CD14-positive monocyte (primary cell): Measurements from ENCODE around the gene SH3BP4. TPM values are rescaled to one million over a fixed set of nuclear protein-coding genes. Genes with fewer than 3 reads are reported as not detected.

ENCODE experiments used
- DNase-seq, 3 donors: peaks; one replicate each; pipeline ENCODE4 v3.0.0-alpha.2; 2011 to 2022
- H2AFZ ChIP-seq: 2 replicates; pipeline ENCODE4 v1.6.0; 2012; ENCODE audit warnings: mild to moderate bottlenecking, low read depth, low read length, inconsistent platforms; ENCODE audit not compliant: insufficient read depth, poor library complexity, severe bottlenecking
- H3K27ac ChIP-seq, 2 donors: 1 replicate in 1 of 2; 2 replicates in 1 of 2; pipeline ENCODE4 v1.5.1; 2012 to 2013; ENCODE audit warnings: low read length in 2 of 2, control low read depth in 1 of 2, inconsistent platforms in 1 of 2, low read depth in 1 of 2, mild to moderate bottlenecking in 1 of 2
- H3K27me3 ChIP-seq, 2 donors: one replicate each; pipeline versions ENCODE4 v1.6.0 to v1.6.1; 2011 to 2013; ENCODE audit warnings: low read length in 2 of 2; ENCODE audit not compliant: control insufficient read depth in 2 of 2, insufficient read depth in 2 of 2
- H3K36me3 ChIP-seq, 2 donors: replicated peaks in 1 of 2; 1 replicate in 1 of 2; 2 replicates in 1 of 2; pipeline versions ENCODE4 v1.5.1 to v1.6.1; 2012 to 2013; ENCODE audit warnings: low read length in 2 of 2, control low read depth in 1 of 2, inconsistent platforms in 1 of 2, mild to moderate bottlenecking in 1 of 2; ENCODE audit not compliant: insufficient read depth in 2 of 2, control insufficient read depth in 1 of 2
- H3K4me1 ChIP-seq, 2 donors: 1 replicate in 1 of 2; 2 replicates in 1 of 2; pipeline versions ENCODE4 v1.5.1 to v1.6.1; 2012 to 2013; ENCODE audit warnings: low read length in 2 of 2, control low read depth in 1 of 2, inconsistent platforms in 1 of 2, mild to moderate bottlenecking in 1 of 2, moderate library complexity in 1 of 2; ENCODE audit not compliant: insufficient read depth in 2 of 2, control insufficient read depth in 1 of 2
- H3K4me2 ChIP-seq: replicated peaks from 2 replicates; pipeline ENCODE3; 2012; ENCODE audit warnings: low read length, moderate library complexity, mild to moderate bottlenecking; ENCODE audit not compliant: poor library complexity, severe bottlenecking; ENCODE audit errors: extremely low read depth
- H3K4me3 ChIP-seq, 3 experiments: fragments of 200-600 bp in 1 of 3; sonication (generic) in 1 of 3; replicated peaks in 1 of 3; 1 replicate in 2 of 3; 2 replicates in 1 of 3; pipeline ENCODE4 v1.5.1; 2011 to 2013; ENCODE audit warnings: low read length in 3 of 3, mild to moderate bottlenecking in 3 of 3, control low read depth in 2 of 3, low read depth in 2 of 3, inconsistent platforms in 1 of 3, moderate library complexity in 1 of 3
- H3K79me2 ChIP-seq: 2 replicates; pipeline ENCODE4 v1.6.0; 2012; ENCODE audit warnings: mild to moderate bottlenecking, control low read depth, inconsistent platforms, low read length, moderate library complexity; ENCODE audit not compliant: insufficient read depth
- H3K9ac ChIP-seq: 2 replicates; pipeline ENCODE4 v1.6.0; 2017; ENCODE audit warnings: low read length, mild to moderate bottlenecking; ENCODE audit not compliant: insufficient read depth, poor library complexity, severe bottlenecking
- H3K9me3 ChIP-seq, 2 donors: replicated peaks in 1 of 2; 1 replicate in 1 of 2; 2 replicates in 1 of 2; pipeline versions ENCODE4 v1.5.1 to v1.6.1; 2012 to 2013; ENCODE audit warnings: low read length in 2 of 2, control low read depth in 1 of 2; ENCODE audit not compliant: control insufficient read depth in 1 of 2, insufficient read depth in 1 of 2
- H4K20me1 ChIP-seq: 2 replicates; pipeline ENCODE4 v1.6.0; 2012; ENCODE audit warnings: mild to moderate bottlenecking, low read length, control low read depth, moderate library complexity; ENCODE audit not compliant: insufficient read depth
- H3K27ac Mint-ChIP-seq, 7 donors: one replicate each; pipeline ENCODE4 v1.8.0; 2020; ENCODE audit warnings: mild to moderate bottlenecking in 7 of 7, mixed read lengths in 7 of 7, moderate library complexity in 6 of 7, inconsistent platforms in 2 of 7
- H3K27me3 Mint-ChIP-seq, 3 donors: one replicate each; pipeline ENCODE4 v1.8.0; 2021 to 2022; ENCODE audit warnings: low read depth in 3 of 3, mild to moderate bottlenecking in 3 of 3, mixed read lengths in 3 of 3, moderate library complexity in 3 of 3, inconsistent platforms in 1 of 3
- H3K36me3 Mint-ChIP-seq, 2 donors: one replicate each; pipeline ENCODE4 v1.8.0; 2020; ENCODE audit warnings: mixed read lengths in 2 of 2, inconsistent platforms in 1 of 2, mild to moderate bottlenecking in 1 of 2
- H3K4me1 Mint-ChIP-seq: one replicate; pipeline ENCODE4 v1.8.0; 2020; ENCODE audit warnings: mild to moderate bottlenecking, mixed read lengths
- H3K4me3 Mint-ChIP-seq, 2 donors: one replicate each; pipeline ENCODE4 v1.8.0; 2020; ENCODE audit warnings: mild to moderate bottlenecking in 2 of 2, mixed read lengths in 2 of 2, moderate library complexity in 1 of 2
- H3K9me3 Mint-ChIP-seq, 7 donors: one replicate each; pipeline ENCODE4 v1.8.0; 2020 to 2022; ENCODE audit warnings: mixed read lengths in 7 of 7, mild to moderate bottlenecking in 6 of 7, moderate library complexity in 6 of 7, inconsistent platforms in 2 of 7
- CTCF ChIP-seq: fragments of 200-600 bp; IDR thresholded peaks from one replicate; pipeline ENCODE4 v1.8.0; 2022; ENCODE audit warnings: antibody characterized with exemption, mild to moderate bottlenecking
- WGBS: methylation state at CpG from one replicate; pipeline ENCODE4 v1.1.5; 2013; ENCODE audit warnings: missing lambda C conversion rate; ENCODE audit not compliant: insufficient coverage; 5-methylcytosine and 5-hydroxymethylcytosine counted together
- intact Hi-C, 2 donors: fragments of 100-400 bp; cut with micrococcal nuclease; formaldehyde crosslinking; loops; one replicate each; pipeline versions ENCODE4 v1.15.0 to v1.15.1; 2023
- polyA plus RNA-seq, 3 donors: library from polyadenylated mRNA; depleted of rRNA in 1 of 3; unstranded in 2 of 3; stranded (reverse) in 1 of 3; fragments of 300-500 nt in 2 of 3; fragments of >200 nt in 1 of 3; fragmentation: Illumina TruSeq in 2 of 3; gene quantifications; 1 replicate in 2 of 3; 2 replicates in 1 of 3; pipeline ENCODE4 v1.2.3, GENCODE V29; 2012 to 2021

The SH3BP4 gene
- polyA plus RNA-seq, 3 donors: 0.66 to 1.6 (median 1.3) TPM

- no peaks in the 10 kb centered on the region for H4K20me1 ChIP-seq
These were observed 133.7 kb downstream of the SH3BP4 start for GRCh38 chr2:235085476-235085875.

DNA sequence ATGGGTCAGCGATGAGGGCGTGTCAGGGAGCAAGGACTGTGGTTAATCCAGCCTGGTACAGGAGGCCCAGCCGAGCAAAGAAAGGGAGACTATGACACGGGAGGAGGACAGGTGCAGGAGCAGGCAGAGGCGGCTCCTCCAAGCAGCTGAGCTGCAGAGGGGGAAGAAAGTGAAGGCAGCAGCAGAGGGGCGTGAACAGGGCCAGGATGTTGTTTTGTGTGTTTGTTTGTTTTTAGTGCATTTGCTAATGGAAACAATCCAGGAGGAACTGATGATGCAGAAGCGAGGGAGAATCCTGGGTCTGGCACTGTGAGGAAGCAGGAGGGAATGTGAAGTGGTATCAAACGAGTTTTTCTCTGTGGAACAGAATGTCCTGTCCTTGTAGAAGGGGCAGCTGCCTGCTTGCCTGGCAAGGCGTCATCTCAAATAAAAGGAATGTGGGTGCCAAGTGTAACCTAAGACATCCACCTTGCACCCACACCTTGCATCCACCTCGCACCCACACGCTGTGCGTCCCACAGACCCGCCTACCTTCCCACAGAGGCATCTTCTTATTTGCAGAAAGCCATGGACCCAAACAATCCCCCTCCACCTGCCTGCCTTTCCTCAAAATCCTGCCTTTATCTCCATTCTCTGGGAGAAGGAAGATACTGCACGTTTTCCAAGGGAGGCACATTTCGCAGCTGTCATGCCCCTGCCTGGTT is 134.8 kb downstream of the SH3BP4 start:
- no peaks in the 10 kb centered on the region for H3K27me3 ChIP-seq
- peaks cover 3 to 17% (median 14%) of the 10 kb centered on the region in 3 donors for H3K27me3 Mint-ChIP-seq

More at GRCh38 chr2:235085476-235085875, 133.7 kb downstream of the SH3BP4 start:
- no peaks in the 10 kb centered on the region for H3K4me1 Mint-ChIP-seq
- peaks cover 1 to 17% (median 9%) of the 10 kb centered on the region in 3 donors for H3K27me3 Mint-ChIP-seq
- Histone ChIP-seq H2AFZ (no peak overlapping the region), H3K27ac (no peak overlapping the region), H3K4me3 (no peak overlapping the region), H3K4me1 (no peaks in the 10 kb centered on the region), H3K4me2 (no peak overlapping the region), H3K27me3 (no peaks in the 10 kb centered on the region), H3K36me3 (no peaks in the 10 kb centered on the region), H3K9me3 (peaks cover 0 to 7% of the 10 kb centered on the region in 2 donors), H3K79me2 (no peaks in the 10 kb centered on the region), H3K9ac (no peak overlapping the region)
- H3K36me3 Mint-ChIP-seq: no peaks in the 10 kb centered on the region
- no peak for TF ChIP-seq CTCF
- peaks cover 3 to 12% (median 7%) of the 10 kb centered on the region in 7 donors for H3K9me3 Mint-ChIP-seq
- no peak overlapping the region for H3K4me3 Mint-ChIP-seq
- intact Hi-C loops: no loop called here
- no CpG with 5 or more reads among the region's 1 CpG for WGBS
- no peak for DNase-seq
- H3K27ac Mint-ChIP-seq: no peak overlapping the region

More for the DNA sequence above, 134.8 kb downstream of the SH3BP4 start:
- H3K9me3 ChIP-seq: peaks cover 0 to 7% of the 10 kb centered on the region in 2 donors
- H3K4me1 Mint-ChIP-seq: no peaks in the 10 kb centered on the region
- no peak for TF ChIP-seq CTCF
- no peak overlapping the region for H3K4me3 ChIP-seq
- no peak overlapping the region for H3K27ac ChIP-seq
- no peak overlapping the region for H3K27ac Mint-ChIP-seq
- no peaks in the 10 kb centered on the region for H3K79me2 ChIP-seq
- H2AFZ ChIP-seq: no peak overlapping the region
- H3K36me3 Mint-ChIP-seq: no peaks in the 10 kb centered on the region
- H3K4me3 Mint-ChIP-seq: no peak overlapping the region
- H3K36me3 ChIP-seq: no peaks in the 10 kb centered on the region
- WGBS: 92% methylated on average over 14 of the region's 15 CpGs
- no peak overlapping the region for H3K9ac ChIP-seq
- intact Hi-C loops: no loop called here
- no peak overlapping the region for H3K4me2 ChIP-seq
- DNase-seq: no peak
- H3K9me3 Mint-ChIP-seq: peaks cover 3 to 12% (median 7%) of the 10 kb centered on the region in 7 donors
- no peaks in the 10 kb centered on the region for H3K4me1 ChIP-seq
- no peaks in the 10 kb centered on the region for H4K20me1 ChIP-seq
